Ovary (tissue), 9 donors: ENCODE measurements around the gene SLC39A1. TPM values are rescaled to one million over a fixed set of nuclear protein-coding genes. Genes with fewer than 3 reads are reported as not detected.

Source experiments
- DNase-seq, 5 donors: peaks; one replicate each; pipeline ENCODE4 v3.0.0-alpha.2; 2019 to 2020
- H3K27ac ChIP-seq, 2 donors: fragments of 200-600 bp; one replicate each; pipeline versions ENCODE4 v1.5.1 to v1.8.0; 2019 to 2022
- H3K27me3 ChIP-seq: fragments of 200-600 bp; one replicate; pipeline ENCODE4 v1.8.0; 2022
- H3K36me3 ChIP-seq: fragments of 200-600 bp; sonication (generic); one replicate; pipeline ENCODE4 v1.5.1; 2019
- H3K4me1 ChIP-seq: one replicate; pipeline ENCODE4 v1.8.1; 2013; ENCODE audit warnings: mild to moderate bottlenecking, moderate library complexity; ENCODE audit not compliant: insufficient read depth
- H3K4me3 ChIP-seq: fragments of 200-600 bp; sonication (generic); one replicate; pipeline ENCODE4 v1.5.1; 2017
- H3K9me3 ChIP-seq, 2 donors: fragments of 200-600 bp in 1 of 2; sonication (generic) in 1 of 2; one replicate each; pipeline versions ENCODE4 v1.5.1 to v1.8.1; 2013 to 2019; ENCODE audit warnings: mild to moderate bottlenecking in 1 of 2, moderate library complexity in 1 of 2
- CTCF ChIP-seq, 3 donors: fragments of 450-650 bp in 2 of 3; fragments of 200-600 bp in 1 of 3; IDR thresholded peaks; one replicate each; pipeline versions ENCODE4 v1.5.1 to v1.8.0; 2016 to 2022; ENCODE audit warnings: antibody characterized with exemption in 3 of 3, mild to moderate bottlenecking in 1 of 3
- EP300 ChIP-seq: sonication (generic); formaldehyde crosslinking; IDR thresholded peaks from one replicate; pipeline ENCODE4 v1.6.1; 2017; ENCODE audit warnings: antibody characterized with exemption
- POLR2A ChIP-seq: fragments of 450-650 bp; IDR thresholded peaks from one replicate; pipeline ENCODE4 v1.6.1; 2017; ENCODE audit warnings: antibody characterized with exemption, mild to moderate bottlenecking, moderate library complexity
- WGBS, 3 donors: extraction: QIAGEN DNeasy Blood & Tissue Kit in 1 of 3; methylation state at CpG; one replicate each; pipeline versions ENCODE4 v1.1.5 to v1.1.7; 2013 to 2017; 5-methylcytosine and 5-hydroxymethylcytosine counted together
- intact Hi-C, 4 donors: fragments of 100-400 bp; cut with DNase I; formaldehyde crosslinking; loops; one replicate each; pipeline versions ENCODE4 v1.11.0 to v1.15.1; 2022 to 2023
- polyA plus RNA-seq, 2 donors: library from polyadenylated mRNA; stranded (reverse); fragments of 200-250 nt in 1 of 2; fragments of 350-450 nt in 1 of 2; fragmentation: Illumina TruSeq in 1 of 2; extraction: RNeasy Lipid Tissue Mini Kit (QIAGEN cat#74804) in 1 of 2; gene quantifications; one replicate each; pipeline ENCODE4 v1.2.3, GENCODE V29; 2013 to 2014
- total RNA-seq, 7 donors: library from RNA; depleted of rRNA in 2 of 7; stranded (reverse); fragments of >200 nt in 2 of 7; fragmentation: NEBNext Ultra II Directional in 3 of 7; extraction: Animal tissue kit (Norgen Biotek cat#: 25700) in 3 of 7; gene quantifications; one replicate each; pipeline versions ENCODE4 v1.1.0 to v1.2.4, GENCODE V29; 2016 to 2023
- donor health status: DM: no; HTN: no; CAD: no; lungs with moderate emphysema.
- donor health status: DM: no; HTN: no; CAD: no.
- donor health status: Bipolar disorder and iron deficiency.
- donor health status: DM: yes; HTN: yes; CAD: no.
- donor health status: DM: no; HTN: no; CAD: no.
- donor health status: DM: yes; HTN: yes; CAD: no.

The SLC39A1 gene
- total and polyA plus RNA-seq, 9 donors, result 59.3 to 121 (median 74.3) TPM

GRCh38 chr1:153960206-153960605 is 3.1 kb downstream of the SLC39A1 start:
- Histone ChIP-seq H3K36me3 (no peaks in the 10 kb centered on the region), H3K4me3 (no peak overlapping the region), H3K9me3 (no peaks in the 10 kb centered on the region), H3K27me3 (no peaks in the 10 kb centered on the region), H3K4me1 (peaks cover 35% of the 10 kb centered on the region), H3K27ac (no peak overlapping the region)
- no peak for DNase-seq
- intact Hi-C loops, result loop anchor here in 1 of 4 donors (10.0 kb wide), 1 partner anchor 405 kb away; no protein-coding TSS in a partner anchor
- TF ChIP-seq POLR2A, result no peak
- no peak for TF ChIP-seq EP300
- TF ChIP-seq CTCF (IDR thresholded peaks at IDR 0.05), result no peak
- 81 to 91% (median 81%) methylated on average over 9 to 11 of the region's 11 CpGs for WGBS, 3 donors

GRCh38 chr1:153959454-153959853 is 3.9 kb downstream of the SLC39A1 start:
- Histone ChIP-seq H3K4me3 (no peak overlapping the region), H3K27ac (peak overlapping the region; percentile 14 to 71), H3K36me3 (no peaks in the 10 kb centered on the region), H3K4me1 (peaks cover 33% of the 10 kb centered on the region), H3K27me3 (no peaks in the 10 kb centered on the region), H3K9me3 (no peaks in the 10 kb centered on the region)
- DNase-seq, result peak in 1 of 5 donors; percentile 59
- intact Hi-C loops, result loop anchor here in 1 of 4 donors (10.0 kb wide), 1 partner anchor 165 kb away; no protein-coding TSS in a partner anchor
- 18 to 33% (median 29%) methylated on average over 3 of the region's 3 CpGs for WGBS, 3 donors
- TF ChIP-seq CTCF (IDR thresholded peaks at IDR 0.05) (no peak), EP300 (no peak), POLR2A (no peak)

- Histone ChIP-seq H3K36me3 (no peaks in the 10 kb centered on the region), H3K27me3 (no peaks in the 10 kb centered on the region), H3K4me1 (peaks cover 31% of the 10 kb centered on the region), H3K27ac (peak overlapping the region; percentile 14 to 71), H3K9me3 (no peaks in the 10 kb centered on the region), H3K4me3 (peak overlapping the region; percentile 24)
- 0 to 2% (median 2%) methylated on average over 4 of the region's 4 CpGs for WGBS, 3 donors
- no peak for TF ChIP-seq EP300
- no peak for TF ChIP-seq POLR2A
- TF ChIP-seq CTCF (IDR thresholded peaks at IDR 0.05), result no peak
- intact Hi-C loops, result loop anchor here in 1 of 4 donors (10.0 kb wide), 1 partner anchor 164 kb away; no protein-coding TSS in a partner anchor
- DNase-seq, result peak; percentile 59 to 75 (median 71)
Observed at GRCh38 chr1:153958961-153959260, 4.4 kb downstream of the SLC39A1 start.

- WGBS, 3 donors, result 0 to 1% (median 0%) methylated on average over 72 to 74 of the region's 75 CpGs
Observed at GRCh38 chr1:153958111-153958960, 5.0 kb downstream of the SLC39A1 start, which contains the start of gene CRTC2. Gene CRTC2 (minus strand): TSS chr1:153958612. CDS start chr1:153958497, 115 bp downstream.

More at GRCh38 chr1:153958111-153958960, 5.0 kb downstream of the SLC39A1 start, which contains the start of gene CRTC2:
- Histone ChIP-seq H3K27me3 (no peaks in the 10 kb centered on the region), H3K9me3 (no peaks in the 10 kb centered on the region), H3K4me3 (peak within 1 kb of the TSS; percentile 72), H3K36me3 (no peaks in the 10 kb centered on the region), H3K27ac (peak within 1 kb of the TSS; percentile 71 to 79), H3K4me1 (peaks cover 31% of the 10 kb centered on the region)
- intact Hi-C loops, result loop anchor here in 1 of 4 donors (10.0 kb wide), 1 partner anchor 164 kb away; no protein-coding TSS in a partner anchor
- peak; percentile 98 to 99 (median 99) for DNase-seq
- TF ChIP-seq EP300, result no peak
- peak; percentile 60 for TF ChIP-seq POLR2A
- TF ChIP-seq CTCF (IDR thresholded peaks at IDR 0.05), result peak in 1 of 3 donors; percentile 11
